ENCODE results near the gene LRP6.
A peak's percentile ranks its signal among the peaks of the same experiment; 100 is the strongest.
"Not testable (repeated sequence)": the region's sequence is repeated elsewhere in the genome, so short reads cannot be mapped to it uniquely, and the experiment has no call there.

LRP6 gene

DNA sequence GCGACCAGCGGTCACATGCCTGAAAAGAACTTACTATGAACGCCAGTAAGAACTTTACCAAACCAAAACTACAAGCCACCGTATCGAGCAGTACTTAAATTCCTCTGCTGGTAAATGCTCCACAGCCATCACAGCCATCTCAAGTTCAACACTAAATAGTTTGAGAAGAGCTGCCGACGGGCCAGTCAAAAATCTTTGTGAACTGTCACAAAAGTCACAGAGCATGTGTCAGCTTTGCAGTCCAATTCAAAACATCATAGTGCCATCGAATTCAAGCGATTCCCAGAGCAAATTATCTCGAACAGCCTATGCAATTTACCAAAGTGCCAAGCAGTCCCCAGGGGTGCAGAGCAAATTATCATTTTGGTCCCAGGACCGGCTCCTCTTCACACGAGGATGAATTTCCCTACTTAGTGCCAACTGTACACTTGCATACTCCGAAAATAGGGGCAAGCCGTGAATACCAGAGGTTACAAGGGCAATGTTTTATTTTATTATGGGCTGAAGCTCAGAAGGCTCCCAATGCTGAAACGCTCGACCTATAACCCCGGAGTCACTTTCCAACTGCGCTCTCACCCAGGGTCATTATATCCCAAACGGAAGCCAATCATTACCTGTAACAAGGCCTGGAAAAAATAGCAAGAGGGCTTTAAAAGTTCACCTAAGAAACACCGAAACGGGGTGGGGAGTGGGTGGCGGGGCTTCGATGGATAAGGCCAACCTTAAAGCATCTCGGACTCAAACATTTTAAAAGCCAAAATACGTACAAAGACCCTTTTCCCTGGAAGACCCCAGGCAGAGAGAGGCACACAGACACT lies 1.1 kb downstream of the LRP6 start:
- peak; percentile 31 for DNase-seq

DNA sequence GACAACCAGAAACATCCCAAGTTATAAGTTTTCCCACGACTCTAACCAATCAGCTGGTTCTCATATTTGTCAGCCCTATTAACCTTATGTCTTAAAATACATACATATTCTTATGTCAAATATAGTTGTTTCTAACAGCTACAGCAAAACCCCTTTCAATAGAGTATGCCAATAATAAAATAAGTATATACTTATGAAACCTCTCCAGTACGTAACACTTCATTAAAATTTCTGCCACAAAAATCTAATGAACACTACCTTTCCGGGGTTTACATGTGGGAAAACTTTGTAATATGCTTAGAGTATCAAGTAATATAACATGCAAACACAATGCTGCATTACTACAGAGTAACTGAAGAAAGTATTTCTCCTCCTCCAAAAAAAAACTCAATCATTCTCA lies 1.8 kb downstream of the LRP6 start:
- DNase-seq: no peak

DNA sequence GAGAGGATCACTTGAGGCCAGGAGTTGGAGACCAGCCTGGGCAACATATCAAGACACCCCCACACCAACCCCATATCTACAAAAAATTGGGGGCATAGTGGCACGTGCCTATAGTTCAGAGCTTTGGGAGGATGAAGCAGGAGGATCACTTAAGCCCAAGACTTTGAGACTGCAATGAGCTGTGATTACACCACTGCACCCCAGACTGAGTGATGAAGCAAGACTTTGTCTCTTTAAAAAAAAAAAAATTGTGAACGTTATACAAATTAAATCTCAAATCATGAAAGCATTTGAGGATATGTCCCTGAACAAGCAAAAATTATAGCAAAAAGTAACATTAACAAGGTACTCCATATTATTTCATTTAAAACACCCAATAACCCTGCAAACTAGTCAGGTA lies 2.9 kb downstream of the LRP6 start:
- no peak for DNase-seq

DNA sequence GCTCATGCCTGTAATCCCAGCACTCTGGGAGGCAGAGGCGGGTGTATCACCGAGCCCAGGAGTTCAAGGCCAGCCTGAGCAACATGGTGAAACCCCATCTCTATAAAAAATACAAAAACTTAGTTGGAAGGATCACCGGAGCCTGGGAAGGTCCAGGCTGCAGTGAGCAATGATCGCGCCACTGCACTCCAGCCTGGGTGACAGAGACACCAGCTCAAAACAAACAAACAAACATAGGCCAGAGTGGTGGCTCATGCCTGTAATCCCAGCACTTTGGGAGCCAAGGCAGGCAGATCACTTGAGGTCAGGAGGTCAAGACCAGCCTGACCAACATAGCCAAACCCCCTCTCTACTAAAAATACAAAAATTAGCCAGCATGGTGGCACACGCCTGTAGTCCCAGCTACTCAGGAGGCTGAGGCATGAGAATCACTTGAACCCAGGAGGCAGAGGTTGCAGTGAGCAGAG lies 10.5 kb downstream of the LRP6 start:
- DNase-seq: not testable (repeated sequence)

DNA sequence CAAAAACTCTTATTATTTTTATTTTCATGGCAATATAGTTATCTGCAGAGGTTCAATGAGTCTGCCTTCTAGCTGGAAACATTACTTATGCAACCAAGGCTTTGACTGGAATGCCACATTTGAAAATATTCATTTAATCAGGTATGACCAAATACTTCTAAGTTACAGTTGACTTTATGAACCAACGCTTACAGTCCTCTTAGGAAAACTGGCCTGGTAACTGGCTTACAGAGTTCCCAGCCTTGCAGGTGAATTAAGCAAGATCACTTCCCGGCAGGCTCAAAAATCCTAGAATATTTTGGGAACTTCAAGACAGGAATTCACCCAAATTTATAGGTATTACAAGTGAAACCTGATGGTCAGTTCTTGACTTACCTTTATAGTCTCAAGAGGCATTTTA lies 12.3 kb downstream of the LRP6 start:
- DNase-seq: no peak

DNA sequence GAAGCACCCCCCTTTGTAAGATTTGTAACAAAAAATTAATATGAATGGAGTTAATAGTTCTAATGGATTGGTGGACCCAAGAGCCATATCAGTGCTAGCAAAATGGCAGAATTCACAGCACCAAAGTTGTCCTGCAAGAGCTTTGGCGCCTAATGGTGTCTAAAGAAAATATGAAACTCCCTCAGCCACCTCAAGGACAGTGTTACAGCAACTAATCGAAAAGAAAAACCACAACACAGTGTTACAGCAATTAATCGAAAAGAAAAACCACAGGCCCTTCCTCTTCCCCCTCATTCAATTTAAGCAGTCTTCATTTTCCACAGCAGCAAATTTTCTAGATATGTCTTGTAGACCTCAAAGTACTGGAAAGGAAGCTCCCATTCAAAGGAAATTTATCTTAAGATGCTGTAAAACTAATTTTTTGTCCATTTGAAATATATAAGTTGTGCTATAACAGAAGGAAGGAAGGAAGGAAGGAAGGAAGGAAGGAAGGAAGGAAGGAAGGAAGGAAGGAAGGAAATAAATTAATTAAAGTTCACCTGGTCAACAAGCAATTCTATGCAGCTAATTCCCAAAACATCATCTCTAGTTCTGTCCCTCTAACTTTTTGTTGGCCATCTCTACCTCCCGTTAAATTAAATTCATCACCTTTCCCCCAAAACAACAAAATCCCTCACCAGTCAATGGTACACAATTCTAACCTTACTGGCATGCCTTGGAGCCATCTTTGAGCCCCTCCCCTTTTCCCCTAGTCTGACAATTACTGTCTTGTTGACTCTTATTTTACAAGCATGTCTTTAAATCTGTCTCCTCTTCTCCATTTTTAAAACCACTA lies 17.4 kb downstream of the LRP6 start:
- no peak for DNase-seq

DNA sequence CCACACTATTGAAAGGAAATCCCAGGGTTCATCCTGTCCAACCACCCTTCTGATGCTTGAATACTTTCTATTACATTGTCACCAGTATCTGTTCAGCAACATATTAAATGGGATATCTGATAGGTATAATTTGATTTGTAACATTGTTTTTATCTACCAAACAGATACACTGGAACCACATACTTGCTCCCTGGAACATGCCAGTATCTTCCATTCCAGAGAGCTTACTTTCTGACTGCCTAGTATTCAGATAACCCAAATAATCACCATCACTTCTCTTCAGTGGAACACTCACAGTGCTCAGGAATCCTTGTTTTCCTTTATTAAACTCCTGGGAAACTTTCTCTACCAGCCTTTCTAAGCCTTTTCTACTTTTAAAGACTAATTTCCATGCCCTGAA lies 19.3 kb downstream of the LRP6 start:
- no peak for DNase-seq

DNA sequence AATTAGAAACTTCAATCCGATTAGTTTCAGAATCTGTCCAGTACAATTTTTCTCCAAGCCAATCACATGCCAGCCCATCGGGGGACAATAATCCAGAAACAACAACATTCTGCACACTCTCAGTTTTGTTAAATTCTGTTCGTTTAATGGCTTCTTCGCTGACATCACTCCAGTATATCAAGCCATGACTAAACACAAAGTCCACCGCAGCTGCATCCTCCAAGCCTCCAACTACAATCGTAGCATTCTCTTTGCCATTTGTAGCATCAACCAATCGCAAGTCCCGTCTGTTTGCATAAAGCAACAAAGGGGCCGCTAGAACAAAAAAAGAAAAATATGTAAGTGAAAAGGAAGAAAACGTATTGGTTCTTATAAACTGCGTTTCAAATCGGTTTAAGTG lies 22.5 kb downstream of the LRP6 start:
- no peak for DNase-seq

DNA sequence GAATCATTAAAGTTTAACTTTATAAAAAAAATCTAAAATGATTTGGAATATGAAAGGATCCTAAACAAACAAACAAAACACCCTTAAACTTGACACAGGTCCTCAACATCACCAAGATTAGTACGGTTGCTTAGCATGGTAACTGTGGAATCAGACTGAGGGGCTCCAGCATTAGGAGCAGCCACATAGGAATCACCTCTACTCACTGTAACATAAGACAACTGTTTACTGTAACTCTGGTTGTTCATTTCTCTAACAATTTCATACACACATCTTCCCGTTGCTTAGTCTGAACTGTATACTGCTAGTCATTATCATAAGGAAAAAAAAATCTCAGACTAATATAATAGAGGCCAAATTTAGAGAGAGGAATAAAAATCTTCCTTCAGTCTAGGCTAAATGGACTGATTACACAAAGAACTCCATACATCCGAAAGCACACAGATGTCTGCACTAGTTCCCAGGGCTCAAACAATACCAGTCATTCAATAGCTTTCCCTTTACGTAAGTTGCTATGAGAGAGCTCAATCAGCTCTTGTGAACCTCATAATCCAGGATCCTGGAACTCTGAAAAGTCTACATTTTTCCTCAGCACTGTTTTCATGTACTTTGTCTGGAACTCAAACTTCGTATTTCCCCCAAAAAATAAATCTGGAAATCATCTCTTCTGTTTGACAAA lies 26.0 kb downstream of the LRP6 start:
- DNase-seq: no peak

DNA sequence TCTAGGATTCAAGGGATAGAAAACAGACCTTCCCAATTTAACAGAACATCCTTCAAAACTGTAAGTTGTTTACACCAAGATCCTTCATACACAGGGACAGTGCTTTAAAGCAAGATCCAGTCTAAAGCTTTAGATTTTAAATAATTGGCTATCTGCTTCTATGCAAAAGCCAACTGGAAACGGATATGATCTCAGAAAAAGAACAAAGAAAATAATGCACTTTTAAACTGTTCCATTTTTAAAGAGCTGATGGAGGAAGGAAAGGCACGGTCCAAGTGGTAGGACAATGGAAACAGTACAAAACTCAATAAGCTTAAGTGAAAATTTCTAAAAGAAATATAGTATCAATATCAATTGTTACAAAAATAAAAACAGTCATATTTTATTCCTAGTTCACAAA lies 27.7 kb downstream of the LRP6 start:
- no peak for DNase-seq

DNA sequence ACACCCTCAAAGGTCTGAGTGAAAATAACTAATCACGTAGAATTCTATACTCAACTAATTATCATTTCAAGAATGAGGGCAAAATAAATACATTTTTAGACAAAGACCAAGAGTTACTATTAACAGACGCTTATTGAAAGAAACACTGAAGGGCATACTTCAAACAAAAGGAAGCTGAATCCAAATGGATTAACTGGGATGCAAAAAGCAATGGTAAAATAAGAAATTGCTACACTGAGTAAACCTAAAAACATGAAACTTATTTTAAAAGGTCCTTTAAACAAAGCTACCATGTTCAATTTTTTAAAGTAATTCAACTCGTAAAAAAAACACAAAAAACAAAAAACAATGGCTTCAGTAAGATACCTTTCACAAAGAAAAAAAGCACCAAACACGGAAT lies 28.2 kb downstream of the LRP6 start:
- no peak for DNase-seq

DNA sequence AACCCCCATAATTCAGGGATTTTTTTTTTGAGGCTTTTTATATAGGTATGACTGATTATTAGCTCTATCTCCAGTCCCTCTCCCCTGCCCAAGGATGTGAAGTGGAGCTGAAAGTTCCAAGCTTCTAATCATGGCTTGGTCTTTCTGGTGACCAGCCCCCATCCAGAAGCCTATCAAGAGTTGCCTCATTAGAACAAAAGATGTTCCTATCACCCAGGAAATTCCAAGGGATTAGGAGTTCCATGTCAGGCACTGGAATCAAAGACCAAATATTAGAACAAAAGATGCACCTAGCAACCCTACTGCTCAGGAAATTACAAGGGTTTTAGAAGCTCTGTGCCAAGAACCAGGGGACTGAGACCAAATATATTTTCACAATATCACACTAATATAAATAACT lies 29.9 kb downstream of the LRP6 start:
- DNase-seq: no peak

DNA sequence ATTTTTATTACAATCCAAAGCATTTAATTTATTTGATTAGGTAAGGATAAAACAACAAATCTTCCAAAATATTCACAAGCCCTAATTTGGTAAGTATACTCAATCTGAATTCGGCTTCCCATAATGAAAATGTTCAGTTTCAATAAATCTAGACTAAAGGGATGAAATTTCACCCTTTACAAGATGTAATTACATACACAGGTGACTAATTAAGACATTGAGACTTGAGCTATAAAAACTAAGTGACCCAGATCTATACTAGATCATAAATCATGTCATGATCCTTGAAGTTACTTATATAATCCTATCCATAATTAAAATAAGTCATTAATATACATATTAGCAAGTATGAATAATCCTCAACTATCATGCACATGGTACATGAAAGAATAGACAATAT lies 36.6 kb downstream of the LRP6 start:
- DNase-seq: no peak

DNA sequence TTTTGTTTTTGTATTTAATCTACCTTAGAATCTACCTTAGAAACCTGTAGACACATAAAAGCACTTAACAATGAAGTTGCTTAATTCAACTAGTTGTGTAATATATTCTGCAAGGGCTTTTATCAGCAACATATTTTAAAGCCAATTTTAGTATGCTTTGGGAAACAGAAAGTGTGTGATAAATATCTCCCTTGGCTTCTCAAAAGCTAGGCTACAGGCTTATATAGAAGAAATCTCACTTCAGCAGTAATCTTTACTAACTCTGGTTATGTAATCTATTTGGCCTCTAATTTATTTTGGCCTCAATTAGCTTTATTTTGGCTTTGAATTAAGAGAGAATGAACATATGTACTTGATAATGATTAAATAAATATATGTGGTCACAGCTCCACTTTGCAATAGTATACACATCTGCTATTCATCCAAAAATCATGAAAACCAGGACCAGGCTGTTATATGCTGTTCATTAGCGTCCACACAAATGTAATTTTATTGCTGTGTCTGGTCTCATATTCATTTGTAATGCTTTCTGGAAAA lies 37.2 kb downstream of the LRP6 start:
- no peak for DNase-seq

DNA sequence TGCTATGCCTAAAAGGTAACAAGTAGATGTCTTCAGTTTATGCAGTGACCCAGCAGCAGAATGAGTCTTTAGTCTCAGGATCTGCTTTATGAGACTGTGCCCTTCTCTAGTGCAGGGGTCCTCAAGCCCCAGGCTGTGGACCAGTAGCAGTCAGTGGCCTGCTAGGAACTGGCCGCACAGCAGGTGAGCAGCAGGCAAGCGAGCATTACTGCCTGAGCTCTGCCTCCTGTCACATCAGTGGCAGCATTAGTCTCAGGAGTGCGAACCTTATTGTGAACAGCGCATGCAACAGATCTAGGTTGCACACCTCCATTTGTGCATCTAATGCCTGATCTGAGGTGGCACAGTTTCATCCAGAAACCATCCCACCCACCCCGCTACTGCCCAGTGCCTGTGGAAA lies 38.4 kb downstream of the LRP6 start:
- no peak for DNase-seq

DNA sequence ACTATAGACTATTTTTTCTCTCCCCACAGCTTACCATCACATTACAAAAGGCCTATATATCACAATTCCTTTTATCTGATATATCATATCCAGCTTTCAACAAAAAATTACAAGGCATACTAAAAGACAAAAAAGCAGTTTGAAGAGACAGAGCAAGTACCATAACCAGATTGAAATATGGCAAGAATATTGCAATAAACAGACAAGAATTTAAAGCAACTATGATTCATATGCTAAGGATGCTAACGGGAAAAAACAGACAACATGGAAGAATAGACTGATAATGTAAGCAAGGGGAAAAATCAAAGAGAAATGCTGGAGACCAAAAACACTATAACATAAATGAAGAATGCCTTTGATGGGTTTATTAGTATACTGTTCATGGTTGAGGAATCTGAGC lies 40.7 kb downstream of the LRP6 start:
- no peak for DNase-seq

DNA sequence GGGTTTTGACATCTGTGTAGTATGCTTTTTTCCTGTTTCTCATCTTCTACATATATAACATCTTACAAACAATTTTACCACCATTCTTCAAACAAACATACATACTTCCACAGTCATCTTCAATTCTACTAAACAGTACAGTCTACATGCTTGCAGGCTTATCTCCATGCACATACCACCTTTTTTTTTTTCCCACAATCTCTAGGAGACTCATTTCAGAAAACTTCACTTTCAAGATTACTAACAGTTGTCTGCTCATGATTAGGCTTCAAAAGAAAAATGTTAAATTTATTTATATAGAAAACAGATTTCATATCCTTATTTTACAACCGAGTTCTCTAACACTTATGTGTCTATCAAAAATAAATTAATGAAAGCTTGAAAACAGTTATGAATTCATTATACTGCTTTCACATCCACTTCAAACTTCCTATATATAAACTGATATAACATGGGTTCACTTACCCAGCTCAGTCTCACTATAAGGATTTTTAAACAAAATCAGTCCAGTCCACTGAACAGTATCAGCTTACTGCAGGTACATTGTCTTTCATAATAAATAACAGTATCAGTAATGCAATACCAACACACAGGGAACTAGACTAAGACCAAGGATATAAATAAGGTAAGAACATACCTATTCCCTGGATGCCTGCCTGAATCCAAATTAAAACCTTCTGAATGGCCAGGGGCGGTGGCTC lies 42.5 kb downstream of the LRP6 start:
- no peak for DNase-seq

DNA sequence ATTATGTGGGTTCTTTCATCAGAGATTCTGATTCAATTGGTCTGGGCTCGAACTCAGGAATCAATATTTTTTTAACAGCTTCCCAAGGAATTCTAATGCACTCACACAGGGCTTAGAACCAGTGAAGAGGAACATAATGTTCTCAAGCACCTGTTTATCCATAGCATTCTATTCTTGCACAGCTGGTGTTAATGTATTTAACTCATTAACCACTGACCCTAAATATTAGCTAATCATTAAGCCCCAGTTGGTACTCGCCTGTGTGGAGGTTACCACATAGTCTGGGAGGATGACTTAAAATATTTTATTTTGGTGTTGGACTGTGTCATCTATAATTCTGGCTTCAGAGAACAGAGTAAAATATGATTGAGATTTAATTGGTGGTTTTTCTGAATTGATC lies 45.3 kb downstream of the LRP6 start:
- DNase-seq: no peak

DNA sequence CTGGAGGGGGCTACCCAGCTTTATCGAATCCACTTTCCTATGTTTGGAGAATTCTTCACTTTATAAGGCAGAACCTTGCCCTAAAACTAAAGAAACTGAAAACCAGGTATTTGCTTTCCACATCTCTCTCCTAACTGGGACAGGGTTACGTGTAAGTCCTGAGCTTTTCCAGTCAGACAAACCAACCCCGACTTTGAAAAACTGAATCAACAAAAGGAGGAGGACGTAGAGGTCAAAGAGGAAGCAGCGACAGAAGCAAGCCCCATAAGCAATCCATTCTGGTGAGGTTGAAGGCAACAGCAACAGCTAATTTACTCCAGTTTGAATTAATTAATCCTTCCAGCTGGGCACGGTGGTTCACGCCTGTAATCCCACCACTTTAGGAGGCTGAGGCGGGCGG lies 47.2 kb downstream of the LRP6 start:
- DNase-seq: no peak

DNA sequence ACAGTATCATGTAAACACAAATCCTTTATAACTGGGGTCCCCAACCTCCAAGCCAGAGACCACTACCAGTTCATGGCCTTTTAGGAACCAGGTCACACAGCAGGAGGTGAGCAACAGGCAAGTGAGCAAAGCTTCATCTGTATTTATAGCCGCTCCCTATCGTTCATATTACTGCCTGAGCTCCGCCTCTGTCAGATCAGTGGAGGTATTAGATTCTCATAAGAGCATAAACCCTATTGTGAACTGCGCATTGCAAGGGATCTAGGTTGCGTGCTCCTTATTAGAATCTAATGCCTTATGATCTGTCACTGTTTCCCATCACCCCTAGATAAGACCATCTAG lies 49.9 kb downstream of the LRP6 start:
- DNase-seq: no peak

DNA sequence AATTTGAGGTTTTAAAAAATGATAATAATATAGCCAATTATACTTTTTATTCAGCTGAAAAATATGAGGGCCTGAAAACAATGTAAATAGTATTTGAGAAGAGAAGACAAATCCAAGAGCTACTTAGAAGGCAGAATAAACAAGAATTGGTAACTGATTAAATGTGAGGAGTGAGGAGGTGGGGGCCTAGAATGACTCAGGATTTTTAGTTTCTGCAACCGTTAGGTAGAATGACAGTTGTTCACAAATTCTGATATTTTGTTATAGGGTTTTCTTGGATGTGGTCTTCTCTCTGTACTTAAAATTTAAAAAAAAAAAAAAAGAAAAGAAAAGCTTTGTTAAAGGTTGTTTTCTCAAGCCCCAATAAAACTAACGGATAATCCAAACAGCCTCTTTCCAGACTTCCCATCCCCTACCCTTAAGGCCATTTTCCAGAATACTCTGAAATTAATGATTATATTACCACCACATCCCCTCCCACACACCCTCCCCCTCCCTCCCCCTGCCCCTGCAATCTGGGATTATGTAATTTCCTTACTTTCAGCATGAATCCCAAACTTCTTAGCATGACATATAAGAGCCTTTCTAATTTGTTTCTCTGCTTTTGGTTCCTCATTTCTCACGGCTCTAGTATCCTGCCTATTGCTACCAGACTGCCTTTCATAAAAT lies 50.4 kb downstream of the LRP6 start:
- DNase-seq: no peak

DNA sequence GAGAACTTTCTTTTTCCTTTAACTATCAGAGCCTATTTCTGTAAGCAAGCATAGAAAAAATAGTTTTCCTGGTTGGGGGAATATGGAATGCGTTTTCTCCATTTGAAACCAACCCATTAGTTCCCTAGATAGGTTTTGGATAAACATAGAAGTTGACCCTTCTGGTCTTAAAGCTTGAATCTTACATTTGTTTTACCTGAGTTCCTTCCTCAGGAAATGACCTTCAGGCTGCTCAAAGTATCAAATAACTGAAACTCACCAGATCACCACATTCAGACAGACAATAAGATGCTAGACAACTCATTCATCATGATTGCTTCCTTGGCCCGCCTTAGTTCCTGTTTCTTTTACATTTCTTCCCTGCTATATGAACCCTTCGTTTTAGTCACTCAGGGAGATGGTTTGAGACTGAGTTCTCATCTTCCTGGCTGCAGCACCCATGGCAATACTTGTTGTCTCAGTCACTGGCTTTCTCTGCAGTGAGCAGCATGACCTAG lies 52.2 kb downstream of the LRP6 start:
- no peak for DNase-seq
